Chondrocyte (in vitro differentiated cells): ENCODE measurements around the gene TRIM72. TPM values are rescaled to one million over a fixed set of nuclear protein-coding genes. Genes with fewer than 3 reads are reported as not detected.

Source experiments
- DNase-seq: peaks from one replicate; pipeline ENCODE4 v3.0.0; 2021; ENCODE audit warnings: mixed read lengths, low spot score
- H3K27ac Mint-ChIP-seq: one replicate; pipeline ENCODE4 v1.8.0; 2021; ENCODE audit warnings: mild to moderate bottlenecking, moderate library complexity, mixed read lengths; ENCODE audit not compliant: unreplicated experiment
- H3K27me3 Mint-ChIP-seq: 2 replicates; pipeline ENCODE4 v1.8.0; 2021; ENCODE audit warnings: low read depth, mixed read lengths
- H3K36me3 Mint-ChIP-seq: 2 replicates; pipeline ENCODE4 v1.8.0; 2021; ENCODE audit warnings: low read depth, mixed read lengths
- H3K4me1 Mint-ChIP-seq: 2 replicates; pipeline ENCODE4 v1.8.0; 2021; ENCODE audit warnings: low read depth, mild to moderate bottlenecking, mixed read lengths
- H3K4me3 Mint-ChIP-seq: one replicate; pipeline ENCODE4 v1.8.0; 2021; ENCODE audit warnings: mild to moderate bottlenecking, moderate library complexity, mixed read lengths; ENCODE audit not compliant: unreplicated experiment
- H3K9me3 Mint-ChIP-seq: 2 replicates; pipeline ENCODE4 v1.8.0; 2021; ENCODE audit warnings: low read depth, mixed read lengths
- total RNA-seq: library from RNA; stranded (reverse); gene quantifications from 3 replicates; pipeline ENCODE4 v1.2.1, GENCODE V29; 2021
- TF ChIP-seq, protein P1 (sequence below): fragments of 200-600 bp; sonication (generic); IDR thresholded peaks from 2 replicates; pipeline ENCODE4 v1.5.0; 2021; ENCODE audit warnings: antibody characterized with exemption, mild to moderate bottlenecking, moderate library complexity

Gene TRIM72
- total RNA-seq, 1 donor from 2014 or later, result not detected

DNA sequence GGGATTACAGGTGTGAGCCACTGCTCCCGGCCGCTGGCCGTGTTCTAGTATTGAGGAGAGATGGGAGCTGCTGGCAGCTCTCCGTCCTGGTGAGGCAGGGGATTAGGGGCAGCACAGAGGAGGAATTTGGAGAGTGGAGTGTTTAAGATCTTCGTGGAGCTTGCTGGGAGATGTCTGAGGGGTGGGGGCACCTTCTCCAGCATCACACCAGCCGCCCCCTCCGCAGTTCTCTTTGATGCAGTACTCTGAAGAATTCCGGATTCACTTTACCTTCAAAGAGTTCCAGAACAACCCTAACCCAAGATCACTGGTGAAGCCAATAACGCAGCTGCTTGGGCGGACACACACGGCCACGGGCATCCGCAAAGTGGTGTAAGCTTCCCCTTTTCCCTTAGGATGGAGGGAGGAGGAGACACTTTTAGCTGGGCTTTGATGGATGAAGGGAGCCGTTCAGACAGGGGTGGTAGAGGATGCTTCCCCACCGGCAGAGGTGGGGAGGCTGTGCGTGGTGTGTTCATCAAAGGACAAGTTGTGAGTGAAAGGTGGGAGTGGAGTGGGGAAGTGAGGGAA, 57.8 kb downstream of the TRIM72 start:
- Mint-ChIP-seq H3K36me3 (no peaks in the 10 kb centered on the region), H3K27ac (no peak overlapping the region), H3K9me3 (peaks cover 3% of the 10 kb centered on the region), H3K27me3 (peaks cover 26% of the 10 kb centered on the region), H3K4me3 (no peak overlapping the region), H3K4me1 (no peaks in the 10 kb centered on the region)
- peak; percentile 53 for DNase-seq
- TF ChIP-seq, protein P1, sequence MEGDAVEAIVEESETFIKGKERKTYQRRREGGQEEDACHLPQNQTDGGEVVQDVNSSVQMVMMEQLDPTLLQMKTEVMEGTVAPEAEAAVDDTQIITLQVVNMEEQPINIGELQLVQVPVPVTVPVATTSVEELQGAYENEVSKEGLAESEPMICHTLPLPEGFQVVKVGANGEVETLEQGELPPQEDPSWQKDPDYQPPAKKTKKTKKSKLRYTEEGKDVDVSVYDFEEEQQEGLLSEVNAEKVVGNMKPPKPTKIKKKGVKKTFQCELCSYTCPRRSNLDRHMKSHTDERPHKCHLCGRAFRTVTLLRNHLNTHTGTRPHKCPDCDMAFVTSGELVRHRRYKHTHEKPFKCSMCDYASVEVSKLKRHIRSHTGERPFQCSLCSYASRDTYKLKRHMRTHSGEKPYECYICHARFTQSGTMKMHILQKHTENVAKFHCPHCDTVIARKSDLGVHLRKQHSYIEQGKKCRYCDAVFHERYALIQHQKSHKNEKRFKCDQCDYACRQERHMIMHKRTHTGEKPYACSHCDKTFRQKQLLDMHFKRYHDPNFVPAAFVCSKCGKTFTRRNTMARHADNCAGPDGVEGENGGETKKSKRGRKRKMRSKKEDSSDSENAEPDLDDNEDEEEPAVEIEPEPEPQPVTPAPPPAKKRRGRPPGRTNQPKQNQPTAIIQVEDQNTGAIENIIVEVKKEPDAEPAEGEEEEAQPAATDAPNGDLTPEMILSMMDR, result no peak

DNA sequence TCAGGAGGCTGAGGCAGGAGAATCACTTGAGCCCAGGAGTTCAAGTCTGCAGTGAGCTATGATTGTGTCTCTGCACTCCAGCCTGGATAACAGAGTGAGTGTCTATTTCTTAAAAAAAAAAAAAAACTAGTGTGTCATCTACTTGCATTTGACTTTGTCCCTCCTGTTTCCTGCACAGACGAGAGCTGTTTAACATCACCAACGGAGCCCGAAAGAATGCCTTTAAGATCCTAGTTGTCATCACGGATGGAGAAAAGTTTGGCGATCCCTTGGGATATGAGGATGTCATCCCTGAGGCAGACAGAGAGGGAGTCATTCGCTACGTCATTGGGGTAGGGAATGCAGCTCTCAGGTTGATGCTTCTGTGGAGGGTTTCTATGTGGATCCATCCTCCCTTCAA, 59.3 kb downstream of the TRIM72 start:
- no peak overlapping the region for H3K4me3 Mint-ChIP-seq
- H3K4me1 Mint-ChIP-seq, result no peaks in the 10 kb centered on the region
- TF ChIP-seq, protein P1, result no peak
- no peaks in the 10 kb centered on the region for H3K36me3 Mint-ChIP-seq
- no peak overlapping the region for H3K27ac Mint-ChIP-seq
- no peak for DNase-seq
- H3K27me3 Mint-ChIP-seq, result peaks cover 17% of the 10 kb centered on the region
- H3K9me3 Mint-ChIP-seq, result peaks cover 3% of the 10 kb centered on the region

DNA sequence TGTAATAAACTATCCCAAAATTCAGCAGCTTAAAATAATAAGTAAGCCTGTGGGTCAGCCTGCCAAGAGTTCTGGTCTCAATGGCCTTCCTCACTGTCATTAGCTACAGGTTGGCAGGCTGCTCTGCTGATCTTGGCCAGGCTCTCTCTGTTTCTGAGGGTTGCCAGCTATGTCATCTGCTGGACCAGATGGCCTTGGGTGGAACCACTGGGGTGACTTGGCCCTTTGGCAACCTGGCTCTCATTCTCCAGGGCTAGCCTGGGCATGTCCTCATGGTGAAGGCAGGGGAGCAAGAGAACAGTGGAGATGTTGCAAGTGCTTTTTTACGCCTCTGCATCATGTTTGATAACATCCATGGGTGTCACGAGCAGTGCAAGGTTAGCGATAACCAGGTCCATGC, 59.8 kb downstream of the TRIM72 start:
- Mint-ChIP-seq H3K4me1 (no peaks in the 10 kb centered on the region), H3K9me3 (peaks cover 3% of the 10 kb centered on the region), H3K36me3 (no peaks in the 10 kb centered on the region), H3K27me3 (peaks cover 15% of the 10 kb centered on the region), H3K27ac (no peak overlapping the region), H3K4me3 (no peak overlapping the region)
- DNase-seq, result no peak
- TF ChIP-seq, protein P1, result no peak

DNA sequence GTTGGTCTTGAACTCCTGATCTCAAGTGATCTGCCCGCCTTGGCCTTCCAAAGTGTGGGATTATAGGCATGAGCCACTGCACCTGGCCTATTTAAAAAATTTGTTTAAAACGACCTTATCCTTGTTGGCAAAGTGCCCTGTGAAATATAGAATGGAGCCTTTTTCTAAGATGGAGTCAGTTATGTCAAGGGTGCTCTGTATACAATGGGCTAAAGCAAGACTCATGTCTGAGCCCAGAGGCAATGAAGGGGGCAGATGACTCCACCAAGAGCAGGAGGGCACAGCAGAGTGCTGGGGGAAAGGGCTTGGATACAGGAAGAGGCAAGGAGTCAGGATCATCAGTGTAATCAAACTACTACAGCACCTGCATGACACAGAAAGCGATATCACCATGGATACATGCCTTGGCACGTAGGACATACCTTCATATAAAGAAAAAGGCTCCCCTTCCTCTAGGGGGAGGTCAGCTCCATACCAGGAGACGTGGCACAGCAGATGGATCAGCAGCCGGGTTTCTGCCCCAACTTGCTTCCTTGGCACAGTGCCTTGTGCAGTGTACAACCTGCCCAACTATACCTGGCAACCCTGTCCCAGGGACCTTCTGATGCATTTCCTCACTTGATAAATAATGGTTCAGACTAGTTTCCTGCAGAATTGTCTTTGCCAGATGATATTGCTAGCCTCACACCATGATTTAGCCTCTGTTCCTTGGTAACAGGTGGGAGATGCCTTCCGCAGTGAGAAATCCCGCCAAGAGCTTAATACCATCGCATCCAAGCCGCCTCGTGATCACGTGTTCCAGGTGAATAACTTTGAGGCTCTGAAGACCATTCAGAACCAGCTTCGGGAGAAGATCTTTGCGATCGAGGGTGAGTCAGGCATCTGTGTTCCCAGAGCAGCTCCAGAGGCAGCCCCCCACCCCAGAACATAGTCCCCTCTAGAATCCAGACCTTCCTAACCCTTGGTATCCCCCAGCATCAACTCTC, 61.2 kb downstream of the TRIM72 start:
- Mint-ChIP-seq H3K4me3 (no peak overlapping the region), H3K27me3 (peaks cover 8% of the 10 kb centered on the region), H3K4me1 (no peaks in the 10 kb centered on the region), H3K27ac (no peak overlapping the region), H3K36me3 (peaks cover 2% of the 10 kb centered on the region), H3K9me3 (peaks cover 3% of the 10 kb centered on the region)
- DNase-seq, result peak; percentile 27
- TF ChIP-seq, protein P1, result no peak

DNA sequence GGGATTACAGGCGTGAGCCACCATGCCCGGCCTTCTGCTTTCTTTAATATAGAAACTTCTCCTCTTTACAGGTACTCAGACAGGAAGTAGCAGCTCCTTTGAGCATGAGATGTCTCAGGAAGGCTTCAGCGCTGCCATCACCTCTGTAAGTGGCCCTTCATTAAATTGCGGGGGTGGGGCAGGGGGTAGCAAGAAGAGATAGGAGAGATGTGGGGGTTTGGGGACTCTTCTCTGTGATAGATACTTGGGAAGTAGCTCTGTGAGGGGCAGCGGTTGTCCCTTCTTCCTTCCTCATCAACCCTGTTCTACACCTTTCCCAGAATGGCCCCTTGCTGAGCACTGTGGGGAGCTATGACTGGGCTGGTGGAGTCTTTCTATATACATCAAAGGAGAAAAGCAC, 62.7 kb downstream of the TRIM72 start:
- Mint-ChIP-seq H3K9me3 (peaks cover 3% of the 10 kb centered on the region), H3K36me3 (peaks cover 2% of the 10 kb centered on the region), H3K4me3 (no peak overlapping the region), H3K27ac (no peak overlapping the region), H3K4me1 (no peaks in the 10 kb centered on the region), H3K27me3 (peaks cover 8% of the 10 kb centered on the region)
- TF ChIP-seq, protein P1, result no peak
- DNase-seq, result peak; percentile 27
